ACHN (cell line): ENCODE measurements around the gene MYOZ3.
A peak's percentile ranks its signal among the peaks of the same experiment; 100 is the strongest.

Source experiments
- DNase-seq: peaks from one replicate; pipeline ENCODE4 v3.0.0-alpha.2; 2015
- in situ Hi-C: cut with HindIII; loops from 2 replicates; pipeline ENCODE4 v1.10.0; 2017; ENCODE audit warnings: low sequenced_read_pairs, low pct_ligation_motif_present, low pct_unique_long_range_greater_than_20kb

Gene MYOZ3

DNA sequence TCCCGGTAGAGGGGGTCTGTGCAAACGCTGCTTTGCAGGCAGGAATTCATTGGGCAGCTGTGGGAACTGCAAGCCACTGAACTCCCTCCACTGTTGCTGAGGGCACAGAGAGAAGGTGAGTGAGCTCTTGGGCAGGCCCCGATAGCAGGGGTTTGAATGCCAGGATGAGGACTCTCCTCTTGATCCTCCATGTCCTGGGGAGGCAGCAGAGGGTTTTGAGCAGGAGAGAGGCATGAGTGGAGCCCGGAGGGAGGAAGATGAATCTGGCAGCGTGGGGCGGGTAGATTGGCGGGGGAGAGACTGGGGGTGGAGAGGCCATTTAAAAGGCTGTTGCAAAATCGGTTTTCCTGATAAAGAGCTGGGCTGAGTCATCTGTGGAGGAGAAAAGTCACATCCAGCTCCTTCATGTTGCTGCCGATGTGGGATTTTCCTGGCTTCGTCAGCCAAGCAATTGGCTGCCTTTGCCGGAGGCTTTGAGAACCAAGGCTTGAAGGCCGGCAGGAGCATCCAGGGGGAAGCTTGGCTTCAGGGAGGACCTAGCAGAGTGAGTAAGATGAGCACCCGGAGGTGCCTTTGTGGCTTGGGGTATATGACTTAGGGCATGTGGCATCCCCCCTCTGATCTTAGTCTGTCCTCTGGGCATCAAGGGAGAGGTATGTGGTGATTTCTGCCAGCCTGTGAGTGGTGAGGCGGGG, 20.6 kb upstream of the MYOZ3 start, which contains the start of gene SYNPO:
Gene SYNPO (plus strand): TSS at position 350 of the 695 bp plus-strand sequence. CDS start 7,616 bp downstream, outside the sequence.
- DNase-seq: peak; percentile 60
- in situ Hi-C loops: no loop called here

GRCh38 chr5:150641006-150641570, 20.0 kb upstream of the MYOZ3 start:
- in situ Hi-C loops: no loop called here
- peak; percentile 63 for DNase-seq

GRCh38 chr5:150641824-150642566, 19.1 kb upstream of the MYOZ3 start:
- DNase-seq: no peak
- in situ Hi-C loops: no loop called here

GRCh38 chr5:150642567-150642927, 18.5 kb upstream of the MYOZ3 start:
- in situ Hi-C loops: no loop called here
- DNase-seq: peak; percentile 94

DNA sequence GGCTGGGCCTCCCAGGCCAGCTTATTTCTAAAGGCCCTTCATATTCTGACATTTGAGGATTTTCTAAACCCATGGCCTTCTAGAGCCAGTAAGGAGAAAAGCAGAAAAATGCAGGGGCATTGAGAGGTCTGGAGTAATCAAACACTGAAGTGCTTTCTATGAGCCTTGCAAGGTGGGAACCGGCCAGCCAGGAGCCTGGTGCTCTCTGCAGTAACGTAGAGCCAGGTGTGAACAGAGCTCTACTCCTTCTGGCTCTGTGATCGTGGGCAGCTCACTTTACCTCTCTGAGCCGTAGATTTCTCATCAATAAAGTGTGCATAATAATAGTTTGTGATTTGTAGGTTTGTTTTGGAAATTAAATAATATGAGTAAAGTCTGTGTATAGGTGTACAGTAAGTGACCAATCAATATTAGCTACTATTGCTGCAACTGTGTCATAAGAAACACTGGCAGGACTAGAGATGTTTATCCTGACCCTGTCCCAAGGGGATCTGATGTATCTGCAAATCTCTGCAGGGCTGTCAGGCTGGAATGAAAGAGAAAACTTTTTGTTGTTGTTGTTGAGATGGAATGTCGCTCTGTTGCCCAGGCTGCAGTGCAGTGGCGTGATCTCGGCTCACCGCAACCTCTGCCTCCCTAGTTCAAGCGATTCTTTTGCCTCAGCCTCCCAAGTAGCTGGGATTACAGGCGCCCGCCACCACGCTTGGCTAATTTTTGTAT, 17.9 kb upstream of the MYOZ3 start:
- DNase-seq: no peak
- in situ Hi-C loops: no loop called here

DNA sequence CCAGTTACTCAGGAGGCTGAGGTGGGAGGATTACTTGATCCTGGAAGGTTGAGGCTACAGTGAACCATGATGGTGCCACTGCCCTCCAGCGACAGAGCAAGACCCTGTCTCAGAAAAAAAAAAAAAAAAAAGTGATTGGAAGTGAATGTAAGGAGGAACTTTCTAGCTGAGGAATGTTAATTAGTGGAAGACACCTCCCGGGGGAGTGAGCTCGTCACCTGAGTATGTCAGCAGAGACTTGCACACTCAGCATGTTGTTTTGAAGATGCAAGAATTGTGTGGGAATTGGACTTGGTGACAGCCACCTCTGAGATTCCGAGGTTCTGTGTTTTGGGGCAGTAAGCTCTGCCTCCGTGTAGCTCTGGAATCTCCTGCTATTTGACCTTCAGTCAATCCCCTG, 17.0 kb upstream of the MYOZ3 start:
- no peak for DNase-seq
- in situ Hi-C loops: no loop called here

DNA sequence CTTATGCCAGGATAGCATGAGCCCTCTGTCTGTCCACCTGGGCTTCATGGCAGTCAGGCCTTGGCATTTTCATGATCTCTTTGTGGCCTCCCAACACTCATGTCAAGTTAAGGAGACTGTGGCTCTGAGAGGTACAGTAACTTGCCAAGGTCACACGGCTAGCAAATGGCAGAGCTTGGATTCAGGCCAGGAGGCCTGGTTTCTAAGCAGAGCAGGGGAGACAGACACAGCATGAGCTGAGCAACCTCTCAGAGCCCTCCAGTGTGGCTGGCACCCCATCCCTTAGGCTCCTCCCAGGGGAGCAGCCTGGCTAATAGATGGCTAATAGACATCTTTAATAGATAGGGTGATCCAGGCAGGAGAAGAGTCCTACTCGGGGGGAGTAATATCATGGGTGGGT, 16.5 kb upstream of the MYOZ3 start:
- DNase-seq: no peak
- in situ Hi-C loops: no loop called here

GRCh38 chr5:150645070-150645700, 15.9 kb upstream of the MYOZ3 start:
- in situ Hi-C loops: no loop called here
- DNase-seq: no peak

DNA sequence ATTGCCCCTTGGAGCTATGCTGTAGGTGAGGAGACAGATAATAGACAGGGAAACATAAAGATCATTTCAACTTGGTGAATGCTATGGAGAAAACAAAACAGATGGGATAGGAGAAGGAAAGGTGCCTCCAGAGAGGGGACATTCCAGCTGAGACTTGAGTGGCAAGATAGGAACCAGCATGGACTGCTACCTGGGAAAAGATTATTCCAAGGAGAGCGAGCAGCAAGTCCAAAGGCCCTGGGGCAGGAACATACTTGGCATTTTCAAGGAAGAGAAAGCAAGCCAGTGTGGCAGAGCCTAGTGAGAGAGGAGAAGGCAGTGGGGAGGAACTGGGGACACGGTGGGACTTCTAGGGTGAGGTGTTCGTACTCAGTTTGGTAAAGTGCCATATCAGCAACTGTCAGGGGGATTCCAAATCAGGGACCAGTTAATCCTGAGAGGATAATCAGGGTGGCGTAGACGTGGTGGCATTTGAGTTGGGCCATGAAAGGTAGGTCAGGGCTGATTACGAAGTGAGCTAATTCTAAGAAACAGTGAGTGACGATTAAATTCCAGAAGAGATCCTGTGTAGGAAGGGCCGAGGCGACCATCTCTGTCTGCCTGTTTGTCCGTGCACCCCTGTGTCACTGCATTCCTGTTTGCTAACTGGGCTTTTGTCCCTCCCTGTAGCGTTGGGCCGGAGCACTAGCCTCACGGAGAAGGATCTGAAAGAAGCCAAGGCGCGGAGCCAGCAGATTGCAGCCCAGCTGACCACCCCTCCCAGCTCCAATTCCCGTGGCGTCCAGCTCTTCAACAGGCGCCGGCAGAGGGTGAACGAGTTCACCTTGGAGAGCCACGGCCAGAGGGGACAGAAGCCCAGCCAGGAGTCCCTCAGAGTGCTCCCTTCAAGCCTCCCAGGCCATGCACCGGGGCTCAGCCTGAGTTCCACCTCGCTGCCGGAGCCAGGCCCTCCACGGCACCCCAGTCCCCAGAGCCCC, 13.5 kb upstream of the MYOZ3 start:
- in situ Hi-C loops: no loop called here
- DNase-seq: no peak

DNA sequence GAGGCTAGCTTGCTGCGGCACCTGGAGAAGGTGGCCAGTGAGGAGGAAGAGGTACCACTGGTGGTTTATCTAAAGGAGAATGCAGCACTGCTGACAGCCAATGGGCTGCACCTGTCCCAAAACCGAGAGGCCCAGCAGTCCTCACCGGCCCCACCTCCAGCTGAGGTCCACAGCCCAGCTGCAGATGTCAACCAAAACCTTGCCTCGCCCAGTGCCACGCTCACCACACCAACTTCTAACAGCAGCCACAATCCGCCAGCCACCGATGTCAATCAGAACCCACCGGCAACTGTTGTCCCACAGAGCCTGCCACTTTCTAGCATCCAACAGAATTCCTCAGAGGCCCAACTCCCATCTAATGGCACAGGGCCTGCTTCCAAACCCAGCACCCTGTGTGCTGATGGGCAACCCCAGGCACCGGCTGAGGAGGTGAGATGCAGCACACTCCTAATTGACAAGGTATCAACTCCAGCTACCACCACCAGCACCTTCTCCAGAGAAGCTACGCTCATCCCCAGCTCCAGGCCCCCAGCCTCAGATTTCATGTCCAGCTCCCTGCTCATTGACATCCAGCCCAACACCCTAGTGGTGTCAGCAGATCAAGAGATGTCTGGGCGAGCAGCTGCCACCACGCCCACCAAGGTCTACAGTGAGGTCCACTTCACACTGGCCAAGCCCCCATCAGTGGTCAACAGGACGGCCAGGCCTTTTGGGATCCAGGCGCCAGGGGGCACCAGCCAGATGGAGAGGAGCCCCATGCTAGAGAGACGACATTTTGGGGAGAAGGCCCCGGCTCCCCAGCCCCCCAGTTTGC, 12.6 kb upstream of the MYOZ3 start:
- in situ Hi-C loops: no loop called here
- no peak for DNase-seq

DNA sequence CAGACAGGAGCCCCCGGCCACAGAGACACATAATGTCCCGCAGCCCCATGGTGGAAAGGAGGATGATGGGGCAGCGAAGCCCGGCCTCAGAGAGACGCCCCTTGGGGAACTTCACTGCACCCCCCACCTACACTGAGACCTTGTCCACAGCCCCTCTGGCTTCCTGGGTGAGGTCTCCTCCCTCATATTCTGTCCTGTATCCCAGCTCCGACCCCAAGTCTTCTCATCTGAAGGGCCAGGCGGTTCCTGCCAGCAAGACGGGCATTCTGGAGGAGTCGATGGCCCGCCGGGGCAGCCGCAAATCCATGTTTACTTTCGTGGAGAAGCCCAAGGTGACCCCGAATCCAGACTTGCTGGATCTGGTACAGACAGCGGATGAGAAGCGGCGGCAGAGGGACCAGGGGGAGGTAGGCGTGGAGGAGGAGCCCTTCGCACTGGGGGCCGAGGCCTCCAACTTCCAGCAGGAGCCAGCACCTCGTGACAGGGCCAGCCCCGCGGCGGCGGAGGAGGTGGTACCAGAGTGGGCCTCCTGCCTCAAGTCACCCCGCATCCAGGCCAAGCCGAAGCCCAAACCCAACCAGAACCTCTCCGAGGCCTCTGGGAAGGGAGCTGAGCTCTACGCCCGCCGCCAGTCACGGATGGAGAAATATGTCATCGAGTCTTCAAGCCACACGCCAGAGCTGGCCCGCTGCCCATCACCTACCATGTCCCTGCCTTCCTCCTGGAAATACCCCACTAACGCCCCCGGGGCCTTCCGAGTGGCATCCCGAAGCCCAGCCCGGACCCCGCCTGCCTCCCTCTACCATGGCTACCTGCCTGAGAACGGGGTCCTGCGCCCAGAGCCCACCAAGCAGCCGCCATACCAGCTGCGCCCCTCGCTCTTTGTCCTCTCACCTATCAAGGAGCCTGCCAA, 11.7 kb upstream of the MYOZ3 start:
- in situ Hi-C loops: no loop called here
- no peak for DNase-seq

DNA sequence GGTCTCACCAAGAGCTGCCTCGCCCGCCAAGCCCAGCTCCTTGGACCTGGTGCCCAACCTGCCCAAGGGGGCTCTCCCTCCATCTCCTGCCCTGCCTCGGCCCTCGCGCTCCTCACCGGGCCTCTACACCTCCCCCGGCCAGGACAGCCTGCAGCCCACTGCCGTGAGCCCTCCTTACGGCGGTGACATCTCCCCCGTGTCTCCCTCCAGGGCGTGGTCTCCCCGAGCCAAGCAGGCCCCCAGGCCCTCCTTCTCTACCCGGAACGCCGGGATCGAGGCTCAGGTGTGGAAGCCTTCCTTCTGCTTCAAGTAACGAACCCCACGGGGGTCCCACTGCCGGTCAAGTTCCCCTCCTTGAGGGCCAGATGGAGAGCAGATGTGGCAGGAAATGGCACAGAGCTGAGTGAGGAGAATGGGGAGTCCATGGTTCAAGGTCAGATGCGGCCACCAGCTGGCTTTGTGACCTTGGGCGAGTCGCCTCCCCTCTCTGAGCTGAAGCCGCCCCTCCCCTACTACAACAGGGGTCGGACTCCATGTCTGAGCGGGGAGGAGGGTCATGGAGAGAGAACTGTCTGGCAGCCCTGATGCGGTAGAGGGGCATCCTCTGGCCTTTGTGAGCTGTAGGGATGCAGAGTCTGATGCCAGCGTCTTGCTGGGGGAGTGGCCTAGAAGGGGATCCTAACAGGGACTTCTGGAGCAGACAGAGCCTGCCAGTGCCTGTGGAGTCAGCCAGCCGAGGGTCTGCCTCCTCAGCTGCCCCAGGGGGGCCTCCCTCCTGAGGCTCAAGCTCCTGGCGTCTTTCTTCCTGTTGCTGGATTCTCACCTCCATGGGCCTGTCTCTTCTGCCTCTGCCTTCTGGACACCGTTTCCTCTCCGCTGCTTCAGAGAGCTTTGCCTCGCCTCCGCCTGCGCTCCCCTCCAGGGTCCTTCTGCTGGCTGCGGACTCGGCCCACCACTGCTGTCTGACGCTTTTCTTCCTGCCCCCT, 10.7 kb upstream of the MYOZ3 start:
- in situ Hi-C loops: no loop called here
- no peak for DNase-seq

- in situ Hi-C loops: no loop called here
Observed at GRCh38 chr5:150651382-150651781, 9.7 kb upstream of the MYOZ3 start.

GRCh38 chr5:150651924-150652671, 9.0 kb upstream of the MYOZ3 start:
- DNase-seq: no peak
- in situ Hi-C loops: no loop called here

More at GRCh38 chr5:150651382-150651781, 9.7 kb upstream of the MYOZ3 start:
- DNase-seq: no peak
